NOMO-1 (cell line): ENCODE results near the gene MRGPRX4.
"Not testable (repeated sequence)": the region's sequence is repeated elsewhere in the genome, so short reads cannot be mapped to it uniquely, and the experiment has no call there.

Source experiments
- DNase-seq, 2 experiments: peaks; one replicate each; lab custom pipeline; 2025; ENCODE audit not compliant: unreplicated experiment in 2 of 2; lab: John Stamatoyannopoulos, UW

The MRGPRX4 gene

GRCh38 chr11:18172666-18173065 is at the start of gene MRGPRX4:
Gene MRGPRX4 (plus strand): TSS chr11:18172837. CDS start chr11:18173257, 420 bp downstream.
- DNase-seq, result no peak

GRCh38 chr11:18131115-18131514 is 41.5 kb upstream of the MRGPRX4 start:
- DNase-seq, result not testable (repeated sequence)

- DNase-seq, result no peak
These were observed 40.3 kb upstream of the MRGPRX4 start, which contains the start of gene MRGPRX3 for GRCh38 chr11:18132341-18132740. Gene MRGPRX3 (plus strand): TSS chr11:18132571. CDS start chr11:18137203, 4,632 bp downstream.

GRCh38 chr11:18135308-18135707 is 37.3 kb upstream of the MRGPRX4 start:
- DNase-seq, result no peak

GRCh38 chr11:18137186-18137800 is 35.3 kb upstream of the MRGPRX4 start:
- no peak for DNase-seq

GRCh38 chr11:18140145-18140544 is 32.5 kb upstream of the MRGPRX4 start:
- DNase-seq, result no peak

GRCh38 chr11:18144243-18144642 is 28.4 kb upstream of the MRGPRX4 start:
- DNase-seq, result no peak

GRCh38 chr11:18145025-18145424 is 27.6 kb upstream of the MRGPRX4 start:
- DNase-seq, result no peak

- DNase-seq, result no peak
These were observed 26.8 kb upstream of the MRGPRX4 start for GRCh38 chr11:18145837-18146236.

- DNase-seq, result no peak
These were observed 21.1 kb upstream of the MRGPRX4 start for GRCh38 chr11:18151581-18151980.

- DNase-seq, result no peak
These were observed 4.3 kb upstream of the MRGPRX4 start for GRCh38 chr11:18168372-18168771.

GRCh38 chr11:18171377-18172000 is 1.1 kb upstream of the MRGPRX4 start:
- no peak for DNase-seq

- DNase-seq, result no peak
These were observed 709 bp downstream of the MRGPRX4 start for GRCh38 chr11:18173225-18173866.

GRCh38 chr11:18188796-18189195 is 16.2 kb downstream of the MRGPRX4 start:
- DNase-seq, result no peak

- not testable (repeated sequence) for DNase-seq
These were observed 17.0 kb downstream of the MRGPRX4 start for GRCh38 chr11:18189476-18190245.

GRCh38 chr11:18191376-18191775 is 18.7 kb downstream of the MRGPRX4 start:
- peak; percentile 42 to 75 for DNase-seq

- DNase-seq, result no peak
These were observed 20.4 kb downstream of the MRGPRX4 start for GRCh38 chr11:18193010-18193409.

GRCh38 chr11:18196532-18196931 is 23.9 kb downstream of the MRGPRX4 start:
- no peak for DNase-seq

- DNase-seq, result not testable (repeated sequence)
These were observed 25.1 kb downstream of the MRGPRX4 start for GRCh38 chr11:18197738-18198137.

GRCh38 chr11:18203723-18204122 is 31.1 kb downstream of the MRGPRX4 start:
- no peak for DNase-seq

GRCh38 chr11:18204220-18204619 is 31.6 kb downstream of the MRGPRX4 start:
- DNase-seq, result no peak
